NCI-H1048 (cell line): Measurements from ENCODE around the gene LSM14B.

Experiments used
- DNase-seq: peaks from one replicate; lab custom pipeline; 2025; lab: John Stamatoyannopoulos, UW

The LSM14B gene

DNA sequence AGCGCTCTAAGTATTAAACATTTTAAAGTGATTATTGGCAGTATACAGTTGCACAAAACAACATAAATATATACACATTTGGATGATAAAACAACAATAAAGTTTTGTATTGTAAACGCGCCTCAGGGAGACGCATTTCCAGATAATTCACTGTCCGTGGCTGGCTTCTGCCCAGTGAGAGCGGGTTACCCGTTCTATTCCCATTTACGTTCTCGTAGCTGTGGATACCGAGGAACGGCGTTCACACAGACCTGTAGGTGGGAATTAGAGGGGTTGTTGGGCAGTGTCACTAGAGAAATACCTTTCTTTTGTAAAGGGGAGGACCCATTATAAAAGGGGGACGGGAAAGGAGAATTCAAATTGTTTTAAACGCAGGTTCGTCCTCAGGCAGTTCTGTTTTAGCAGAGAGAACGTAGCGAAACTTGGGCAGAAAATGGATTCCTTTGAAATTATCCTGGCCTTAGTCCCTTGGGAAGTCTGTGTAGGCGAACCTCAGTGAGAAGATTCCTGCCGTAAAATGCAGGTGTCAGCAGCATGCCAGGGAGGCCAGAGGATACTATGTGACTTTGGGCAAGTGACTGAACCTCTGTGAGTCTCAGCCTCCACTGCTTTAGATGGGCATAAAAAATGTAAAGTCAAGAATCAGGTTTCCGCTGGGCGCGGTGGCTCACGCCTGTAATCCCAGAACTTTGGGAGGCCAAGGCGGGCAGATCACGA, 61.3 kb downstream of the LSM14B start:
- DNase-seq, result no peak
